LoVo (cell line): ENCODE results near the gene FBRSL1.
"Not testable (repeated sequence)": the region's sequence is repeated elsewhere in the genome, so short reads cannot be mapped to it uniquely, and the experiment has no call there.

Experiments used
- DNase-seq: peaks from one replicate; pipeline ENCODE4 v3.0.0-alpha.2; 2016; ENCODE audit warnings: low spot score

The FBRSL1 gene

GRCh38 chr12:132453361-132454192 lies 36.4 kb upstream of the FBRSL1 start:
- DNase-seq: no peak

GRCh38 chr12:132454193-132454932 lies 35.6 kb upstream of the FBRSL1 start:
- DNase-seq: no peak

GRCh38 chr12:132454933-132455418 lies 35.0 kb upstream of the FBRSL1 start:
- DNase-seq: no peak

- no peak for DNase-seq
These were observed 34.4 kb upstream of the FBRSL1 start for GRCh38 chr12:132455565-132455964.

- no peak for DNase-seq
These were observed 33.6 kb upstream of the FBRSL1 start for GRCh38 chr12:132456186-132456943.

- no peak for DNase-seq
These were observed 32.9 kb upstream of the FBRSL1 start for GRCh38 chr12:132456944-132457495.

- no peak for DNase-seq
These were observed 31.5 kb upstream of the FBRSL1 start for GRCh38 chr12:132458441-132458840.

GRCh38 chr12:132458846-132459641 lies 30.9 kb upstream of the FBRSL1 start:
- no peak for DNase-seq

GRCh38 chr12:132460571-132460970 lies 29.4 kb upstream of the FBRSL1 start:
- no peak for DNase-seq

- no peak for DNase-seq
These were observed 28.4 kb upstream of the FBRSL1 start for GRCh38 chr12:132461526-132461925.

- DNase-seq: no peak
These were observed 27.2 kb upstream of the FBRSL1 start for GRCh38 chr12:132462788-132463187.

- not testable (repeated sequence) for DNase-seq
These were observed 26.5 kb upstream of the FBRSL1 start for GRCh38 chr12:132463284-132463924.

- DNase-seq: not testable (repeated sequence)
These were observed 25.6 kb upstream of the FBRSL1 start for GRCh38 chr12:132464304-132464703.

GRCh38 chr12:132464820-132465219 lies 25.1 kb upstream of the FBRSL1 start:
- DNase-seq: no peak

GRCh38 chr12:132465269-132466190 lies 24.4 kb upstream of the FBRSL1 start:
- no peak for DNase-seq

GRCh38 chr12:132466241-132467201 lies 23.4 kb upstream of the FBRSL1 start:
- no peak for DNase-seq

- no peak for DNase-seq
These were observed 22.4 kb upstream of the FBRSL1 start for GRCh38 chr12:132467511-132467910.

- DNase-seq: no peak
These were observed 20.5 kb upstream of the FBRSL1 start for GRCh38 chr12:132469423-132469822.
